ACHN (cell line): ENCODE results near the gene G6PC3.

Experiments
- DNase-seq: peaks from one replicate; pipeline ENCODE4 v3.0.0-alpha.2; 2015
- in situ Hi-C: cut with HindIII; loops from 2 replicates; pipeline ENCODE4 v1.10.0; 2017; ENCODE audit warnings: low sequenced_read_pairs, low pct_ligation_motif_present, low pct_unique_long_range_greater_than_20kb

Gene G6PC3

GRCh38 chr17:44078412-44078811, 7.9 kb downstream of the G6PC3 start:
- DNase-seq = no peak
- in situ Hi-C loops = no loop called here

GRCh38 chr17:44079877-44080821, 9.6 kb downstream of the G6PC3 start:
- no peak for DNase-seq
- in situ Hi-C loops = no loop called here

GRCh38 chr17:44081681-44082080, 11.1 kb downstream of the G6PC3 start:
- in situ Hi-C loops = no loop called here
- no peak for DNase-seq

- DNase-seq = no peak
- in situ Hi-C loops = no loop called here
Measured at GRCh38 chr17:44082256-44082927, 11.9 kb downstream of the G6PC3 start.

GRCh38 chr17:44083250-44083849, 12.8 kb downstream of the G6PC3 start:
- peak; percentile 73 for DNase-seq
- in situ Hi-C loops = no loop called here

- peak; percentile 39 for DNase-seq
- in situ Hi-C loops = no loop called here
Measured at GRCh38 chr17:44084131-44084538, 13.6 kb downstream of the G6PC3 start.

GRCh38 chr17:44084921-44085320, 14.4 kb downstream of the G6PC3 start:
- in situ Hi-C loops = no loop called here
- no peak for DNase-seq

GRCh38 chr17:44085908-44086307, 15.4 kb downstream of the G6PC3 start:
- in situ Hi-C loops = no loop called here
- DNase-seq = no peak

GRCh38 chr17:44086364-44087311, 16.1 kb downstream of the G6PC3 start:
- in situ Hi-C loops = no loop called here
- peak; percentile 72 for DNase-seq

- no peak for DNase-seq
- in situ Hi-C loops = no loop called here
Measured at GRCh38 chr17:44087319-44087718, 16.8 kb downstream of the G6PC3 start.

GRCh38 chr17:44088254-44088653, 17.7 kb downstream of the G6PC3 start:
- DNase-seq = no peak
- in situ Hi-C loops = no loop called here

- in situ Hi-C loops = no loop called here
- DNase-seq = no peak
Measured at GRCh38 chr17:44091200-44091997, 20.9 kb downstream of the G6PC3 start.

- in situ Hi-C loops = no loop called here
- no peak for DNase-seq
Measured at GRCh38 chr17:44092051-44092450, 21.5 kb downstream of the G6PC3 start.

GRCh38 chr17:44093231-44093900, 22.8 kb downstream of the G6PC3 start:
- in situ Hi-C loops = no loop called here
- no peak for DNase-seq

GRCh38 chr17:44094701-44095387, 24.3 kb downstream of the G6PC3 start:
- in situ Hi-C loops = no loop called here
- no peak for DNase-seq

- no peak for DNase-seq
- in situ Hi-C loops = no loop called here
Measured at GRCh38 chr17:44095388-44095646, 24.8 kb downstream of the G6PC3 start.
